OCI-LY3 (cell line): ENCODE results near the gene ARHGAP24.

Experiments
- EZH2phosphoT487 ChIP-seq: fragments of 200-600 bp; shearing (Covaris generic); IDR thresholded peaks from 2 replicates; pipeline ENCODE4 v1.6.1; 2018; ENCODE audit warnings: antibody characterized with exemption, mixed run types, low read depth
- TF ChIP-seq, protein P1 (sequence below): fragments of 200-600, 300-600 bp; sonication (generic); IDR thresholded peaks from 2 replicates; pipeline ENCODE4 v1.5.1; 2014; ENCODE audit warnings: antibody characterized with exemption, low read length, low read depth

DNA sequence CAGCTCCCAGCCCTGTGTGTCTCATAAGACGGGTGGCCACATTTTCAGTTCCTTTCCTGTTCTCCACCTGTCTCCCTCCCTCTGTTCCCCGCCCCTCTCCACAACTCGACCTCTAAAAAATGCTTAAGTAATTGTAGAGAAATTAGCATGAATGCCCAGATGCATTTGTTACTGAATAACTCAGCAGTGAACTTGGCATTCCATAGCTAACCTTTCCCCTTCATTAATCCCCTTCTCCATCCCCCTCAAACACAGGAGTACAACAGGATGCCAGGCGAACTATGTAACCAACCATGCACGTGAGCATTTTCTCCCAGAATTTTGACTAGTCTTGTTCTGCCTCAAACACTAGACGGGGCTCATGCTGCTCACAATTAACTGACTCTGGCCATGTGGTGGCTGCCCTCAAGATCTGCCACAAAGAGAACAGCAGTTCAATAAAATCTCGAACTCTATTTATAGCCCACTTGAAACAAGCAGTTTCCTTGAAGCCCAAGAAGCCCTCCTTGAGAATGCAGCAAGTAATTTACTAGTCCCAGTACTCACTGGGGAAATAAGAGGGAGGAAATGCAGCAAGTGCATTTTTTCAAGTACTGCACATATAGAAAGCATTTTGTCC lies 351.2 kb downstream of the ARHGAP24 start:
- TF ChIP-seq, protein P1, sequence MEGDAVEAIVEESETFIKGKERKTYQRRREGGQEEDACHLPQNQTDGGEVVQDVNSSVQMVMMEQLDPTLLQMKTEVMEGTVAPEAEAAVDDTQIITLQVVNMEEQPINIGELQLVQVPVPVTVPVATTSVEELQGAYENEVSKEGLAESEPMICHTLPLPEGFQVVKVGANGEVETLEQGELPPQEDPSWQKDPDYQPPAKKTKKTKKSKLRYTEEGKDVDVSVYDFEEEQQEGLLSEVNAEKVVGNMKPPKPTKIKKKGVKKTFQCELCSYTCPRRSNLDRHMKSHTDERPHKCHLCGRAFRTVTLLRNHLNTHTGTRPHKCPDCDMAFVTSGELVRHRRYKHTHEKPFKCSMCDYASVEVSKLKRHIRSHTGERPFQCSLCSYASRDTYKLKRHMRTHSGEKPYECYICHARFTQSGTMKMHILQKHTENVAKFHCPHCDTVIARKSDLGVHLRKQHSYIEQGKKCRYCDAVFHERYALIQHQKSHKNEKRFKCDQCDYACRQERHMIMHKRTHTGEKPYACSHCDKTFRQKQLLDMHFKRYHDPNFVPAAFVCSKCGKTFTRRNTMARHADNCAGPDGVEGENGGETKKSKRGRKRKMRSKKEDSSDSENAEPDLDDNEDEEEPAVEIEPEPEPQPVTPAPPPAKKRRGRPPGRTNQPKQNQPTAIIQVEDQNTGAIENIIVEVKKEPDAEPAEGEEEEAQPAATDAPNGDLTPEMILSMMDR = no peak; the same call in 1 of the 2 replicates
- no peak for TF ChIP-seq EZH2phosphoT487
